C4-2B (cell line): ENCODE results near the gene TEAD3.
A peak's percentile ranks its signal among the peaks of the same experiment; 100 is the strongest.

Experiments used
- H3K27ac ChIP-seq: fragments of 450-650 bp; 2 replicates; pipeline ENCODE4 v1.5.1; 2017
- ZFX ChIP-seq: fragments of 450-650 bp; IDR thresholded peaks from 2 replicates; pipeline ENCODE4 v1.6.1; 2017
- TF ChIP-seq, protein P1 (sequence below): fragments of 450-650 bp; conservative IDR thresholded peaks from 2 replicates; pipeline ENCODE4 v1.5.1; 2017; ENCODE audit warnings: mild to moderate bottlenecking

Gene TEAD3

DNA sequence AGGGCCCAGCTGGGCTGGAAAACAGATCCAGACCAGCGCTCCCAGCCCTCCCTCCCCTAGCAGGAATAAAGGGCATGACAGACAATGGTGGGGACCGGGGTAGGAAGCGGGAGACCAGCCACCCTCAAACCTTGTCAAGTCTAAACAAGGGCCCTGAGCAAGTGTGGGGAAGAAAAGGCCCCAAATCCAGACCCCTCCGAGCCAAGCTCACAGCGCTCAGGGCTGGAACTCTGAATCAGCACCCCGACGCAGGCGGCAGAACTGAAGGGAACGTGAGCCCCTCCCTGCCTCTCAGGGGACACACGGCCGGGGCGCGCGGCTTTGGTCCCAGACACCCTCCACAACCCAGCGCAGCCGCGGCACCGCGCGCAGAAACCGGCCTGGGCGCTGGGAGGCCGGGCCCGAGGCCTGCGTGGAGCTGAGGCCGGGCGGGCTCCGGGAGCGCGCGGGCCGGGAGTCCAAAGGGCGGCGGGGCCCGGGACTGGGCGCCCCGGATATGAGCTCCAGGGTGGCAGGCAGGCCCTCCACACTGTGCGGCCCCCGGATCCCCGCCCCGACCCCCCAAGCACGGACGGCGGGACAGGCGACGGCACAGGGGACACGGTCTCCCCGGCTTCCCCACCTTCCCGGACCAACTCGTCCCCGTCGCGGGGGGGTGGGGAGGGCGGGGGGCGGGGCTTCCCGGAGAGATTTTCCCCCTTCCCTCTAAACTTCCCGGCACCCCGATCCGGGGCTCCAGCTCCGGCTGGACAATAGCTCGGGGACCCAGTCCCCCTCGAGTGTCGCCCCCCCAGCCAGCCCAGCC lies 641 bp downstream of the TEAD3 start:
- peak overlapping the region; percentile 97 for H3K27ac ChIP-seq
- TF ChIP-seq, protein P1, sequence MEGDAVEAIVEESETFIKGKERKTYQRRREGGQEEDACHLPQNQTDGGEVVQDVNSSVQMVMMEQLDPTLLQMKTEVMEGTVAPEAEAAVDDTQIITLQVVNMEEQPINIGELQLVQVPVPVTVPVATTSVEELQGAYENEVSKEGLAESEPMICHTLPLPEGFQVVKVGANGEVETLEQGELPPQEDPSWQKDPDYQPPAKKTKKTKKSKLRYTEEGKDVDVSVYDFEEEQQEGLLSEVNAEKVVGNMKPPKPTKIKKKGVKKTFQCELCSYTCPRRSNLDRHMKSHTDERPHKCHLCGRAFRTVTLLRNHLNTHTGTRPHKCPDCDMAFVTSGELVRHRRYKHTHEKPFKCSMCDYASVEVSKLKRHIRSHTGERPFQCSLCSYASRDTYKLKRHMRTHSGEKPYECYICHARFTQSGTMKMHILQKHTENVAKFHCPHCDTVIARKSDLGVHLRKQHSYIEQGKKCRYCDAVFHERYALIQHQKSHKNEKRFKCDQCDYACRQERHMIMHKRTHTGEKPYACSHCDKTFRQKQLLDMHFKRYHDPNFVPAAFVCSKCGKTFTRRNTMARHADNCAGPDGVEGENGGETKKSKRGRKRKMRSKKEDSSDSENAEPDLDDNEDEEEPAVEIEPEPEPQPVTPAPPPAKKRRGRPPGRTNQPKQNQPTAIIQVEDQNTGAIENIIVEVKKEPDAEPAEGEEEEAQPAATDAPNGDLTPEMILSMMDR, result no peak
- peak; percentile 93 for TF ChIP-seq ZFX

DNA sequence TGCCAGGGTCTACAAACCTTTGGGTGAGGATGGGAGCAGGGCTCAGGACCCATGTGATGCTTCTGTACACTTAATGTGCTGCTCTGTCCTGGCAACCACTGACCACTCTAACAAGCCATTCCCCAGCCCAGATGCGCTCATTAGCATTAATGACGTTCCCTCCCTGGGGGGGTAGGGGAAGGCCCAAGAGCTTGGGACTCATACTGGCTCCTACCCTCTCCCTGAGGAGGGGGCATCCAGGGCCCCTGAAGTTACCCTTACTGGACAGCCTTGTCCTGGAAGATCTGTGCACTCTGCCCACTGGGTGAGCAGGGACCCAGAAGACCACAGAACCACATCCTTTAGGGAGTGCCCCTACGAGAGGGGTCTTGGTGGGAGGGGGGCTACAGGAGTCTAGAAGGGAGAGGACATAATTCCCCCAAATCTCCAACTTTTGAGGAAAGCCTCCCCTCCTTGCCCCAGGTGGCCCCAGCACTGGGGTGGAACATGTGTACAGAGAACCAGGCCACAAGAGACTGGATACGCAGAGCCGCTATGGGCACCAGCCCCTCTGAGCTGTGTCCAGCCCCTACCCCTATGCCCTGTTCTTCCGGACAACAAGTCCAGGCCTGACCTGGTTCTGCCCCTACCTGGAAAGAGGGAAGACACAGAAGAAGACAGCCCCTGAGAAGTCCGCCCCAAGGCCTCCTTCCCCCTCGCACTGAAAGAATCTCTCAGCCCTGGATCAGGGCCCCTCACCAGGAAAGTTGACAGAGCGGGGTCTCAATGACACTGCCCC lies 1.4 kb downstream of the TEAD3 start:
- no peak for TF ChIP-seq ZFX
- TF ChIP-seq, protein P1, result no peak
- peak overlapping the region; percentile 97 for H3K27ac ChIP-seq

DNA sequence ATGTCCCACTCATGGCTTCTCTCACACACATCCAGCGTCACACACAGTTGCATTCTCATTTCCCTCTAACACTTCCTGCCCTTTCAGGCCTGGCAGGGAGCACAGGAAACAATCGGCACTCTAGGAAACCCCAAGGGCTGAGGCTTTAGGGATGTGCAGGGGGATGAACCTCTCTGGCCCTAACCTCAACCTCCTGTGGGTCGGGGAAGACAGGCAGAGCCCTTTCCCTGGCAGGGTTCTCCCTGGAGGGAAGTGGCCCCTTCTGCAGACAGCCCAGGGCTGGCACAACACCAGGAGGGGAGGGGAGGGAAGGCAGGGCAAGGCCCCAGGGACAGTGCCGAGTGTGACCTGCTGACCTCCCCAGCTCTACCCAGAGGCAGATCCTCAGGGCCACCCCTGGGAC lies 2.7 kb downstream of the TEAD3 start:
- no peak overlapping the region for H3K27ac ChIP-seq
- TF ChIP-seq, protein P1, result no peak
- no peak for TF ChIP-seq ZFX

DNA sequence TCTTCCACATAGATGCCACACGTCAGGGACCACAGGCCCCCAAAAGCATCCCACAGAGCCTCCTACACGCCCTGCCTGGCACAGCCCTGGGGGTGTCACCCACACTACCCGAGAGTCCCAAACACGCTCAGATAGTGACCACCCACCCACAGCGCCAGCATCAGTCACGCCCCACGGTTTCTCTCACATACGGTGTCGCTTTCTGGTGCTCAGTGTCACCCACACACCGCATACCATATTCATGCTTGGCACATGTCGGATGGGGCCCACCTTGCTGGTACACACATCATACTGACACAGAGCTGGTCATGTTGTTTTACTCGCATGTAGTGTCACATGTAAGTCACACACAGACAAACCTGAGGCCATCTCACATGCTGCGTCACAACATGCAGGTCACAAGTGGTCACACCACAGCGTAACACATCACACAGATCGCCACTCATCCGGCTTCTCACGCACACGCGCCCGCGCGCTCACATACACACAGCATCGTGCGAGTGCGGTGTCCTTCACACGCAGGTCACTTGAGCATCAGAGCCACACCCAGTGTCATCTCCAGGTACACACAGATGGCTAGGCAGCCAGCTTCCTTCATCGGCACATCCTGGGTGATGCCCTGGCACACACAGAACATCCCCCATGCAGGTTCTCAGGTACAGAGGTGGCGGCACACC lies 3.4 kb downstream of the TEAD3 start:
- H3K27ac ChIP-seq, result no peak overlapping the region
- TF ChIP-seq, protein P1, result no peak
- no peak for TF ChIP-seq ZFX

DNA sequence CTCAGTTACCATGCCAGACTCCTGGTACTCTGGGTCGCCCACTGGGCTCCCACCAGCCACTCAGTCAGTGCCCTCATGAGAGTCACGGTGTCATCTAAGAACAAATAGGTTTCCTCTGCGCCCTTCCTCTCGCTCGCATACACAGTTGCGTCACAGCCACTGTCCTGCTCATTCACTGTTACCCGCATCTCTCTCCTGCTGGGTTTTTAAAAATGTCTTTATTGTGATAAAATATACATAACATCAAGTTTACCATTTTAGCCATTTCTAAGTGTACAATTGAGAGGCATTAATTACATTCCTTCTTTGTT lies 4.0 kb downstream of the TEAD3 start:
- H3K27ac ChIP-seq, result no peak overlapping the region
- TF ChIP-seq, protein P1, result no peak
- TF ChIP-seq ZFX, result no peak

DNA sequence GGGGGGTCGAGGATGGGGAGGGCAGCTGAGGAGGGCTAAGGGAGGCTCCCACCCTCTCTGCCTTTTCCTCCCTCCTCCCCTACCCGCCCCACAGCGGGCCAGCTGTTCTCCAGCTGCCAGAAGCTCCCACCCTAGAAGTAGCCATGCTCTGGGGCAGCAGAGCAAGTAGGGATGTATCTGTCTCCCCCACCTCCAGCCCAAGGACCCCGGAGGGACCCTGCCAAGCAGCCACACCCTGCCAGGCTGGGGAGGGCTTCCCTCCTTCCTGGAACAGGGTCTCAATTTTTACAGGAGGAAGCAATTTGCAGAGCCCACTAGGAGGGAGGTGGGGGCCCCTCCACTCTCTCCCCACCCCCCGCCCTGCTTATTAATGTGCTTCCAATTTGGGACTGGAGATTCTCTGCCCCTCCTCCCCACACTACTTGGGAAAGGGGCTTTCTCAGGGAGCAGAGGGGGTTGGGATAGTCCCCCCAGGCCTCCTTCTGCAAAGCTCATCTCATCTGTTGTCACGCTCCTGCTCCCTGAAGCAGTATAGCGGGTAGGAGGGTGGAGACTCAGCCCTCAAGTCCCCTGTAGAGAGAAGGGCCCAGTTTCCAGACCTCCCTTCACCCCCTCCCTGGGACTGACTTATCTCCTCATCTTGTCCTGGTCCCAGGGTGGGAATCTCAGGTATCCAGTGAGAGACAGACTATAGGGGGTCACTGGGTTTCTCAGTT lies 4.5 kb downstream of the TEAD3 start:
- peak overlapping the region; percentile 8; the same call in 1 of the 2 replicates for H3K27ac ChIP-seq
- TF ChIP-seq, protein P1, result no peak
- TF ChIP-seq ZFX, result no peak
